Skeletal muscle satellite cell (primary cell): ENCODE results near the gene DDX23.

Experiments used
- H3K27me3 ChIP-seq: 2 replicates; pipeline ENCODE4 v1.7.0; 2013; ENCODE audit warnings: low read length; ENCODE audit not compliant: control insufficient read depth, insufficient read depth
- H3K36me3 ChIP-seq: 2 replicates; pipeline ENCODE4 v1.7.0; 2013; ENCODE audit warnings: mild to moderate bottlenecking, control low read depth, low read length; ENCODE audit not compliant: insufficient read depth
- H3K4me1 ChIP-seq: 2 replicates; pipeline ENCODE4 v1.7.0; 2013; ENCODE audit warnings: low read length; ENCODE audit not compliant: control insufficient read depth, insufficient read depth
- H3K4me2 ChIP-seq: 2 replicates; pipeline ENCODE4 v1.7.0; 2013; ENCODE audit warnings: mild to moderate bottlenecking, low read length
- H3K4me3 ChIP-seq: 2 replicates; pipeline ENCODE4 v1.7.0; 2013; ENCODE audit warnings: low read length
- H3K9ac ChIP-seq: 2 replicates; pipeline ENCODE4 v1.7.0; 2013; ENCODE audit warnings: mild to moderate bottlenecking, low read depth, low read length, moderate library complexity
- H3K9me3 ChIP-seq: replicated peaks from 2 replicates; pipeline ENCODE4 v1.7.0; 2013; ENCODE audit warnings: mild to moderate bottlenecking, control low read depth, low read length

Gene DDX23

DNA sequence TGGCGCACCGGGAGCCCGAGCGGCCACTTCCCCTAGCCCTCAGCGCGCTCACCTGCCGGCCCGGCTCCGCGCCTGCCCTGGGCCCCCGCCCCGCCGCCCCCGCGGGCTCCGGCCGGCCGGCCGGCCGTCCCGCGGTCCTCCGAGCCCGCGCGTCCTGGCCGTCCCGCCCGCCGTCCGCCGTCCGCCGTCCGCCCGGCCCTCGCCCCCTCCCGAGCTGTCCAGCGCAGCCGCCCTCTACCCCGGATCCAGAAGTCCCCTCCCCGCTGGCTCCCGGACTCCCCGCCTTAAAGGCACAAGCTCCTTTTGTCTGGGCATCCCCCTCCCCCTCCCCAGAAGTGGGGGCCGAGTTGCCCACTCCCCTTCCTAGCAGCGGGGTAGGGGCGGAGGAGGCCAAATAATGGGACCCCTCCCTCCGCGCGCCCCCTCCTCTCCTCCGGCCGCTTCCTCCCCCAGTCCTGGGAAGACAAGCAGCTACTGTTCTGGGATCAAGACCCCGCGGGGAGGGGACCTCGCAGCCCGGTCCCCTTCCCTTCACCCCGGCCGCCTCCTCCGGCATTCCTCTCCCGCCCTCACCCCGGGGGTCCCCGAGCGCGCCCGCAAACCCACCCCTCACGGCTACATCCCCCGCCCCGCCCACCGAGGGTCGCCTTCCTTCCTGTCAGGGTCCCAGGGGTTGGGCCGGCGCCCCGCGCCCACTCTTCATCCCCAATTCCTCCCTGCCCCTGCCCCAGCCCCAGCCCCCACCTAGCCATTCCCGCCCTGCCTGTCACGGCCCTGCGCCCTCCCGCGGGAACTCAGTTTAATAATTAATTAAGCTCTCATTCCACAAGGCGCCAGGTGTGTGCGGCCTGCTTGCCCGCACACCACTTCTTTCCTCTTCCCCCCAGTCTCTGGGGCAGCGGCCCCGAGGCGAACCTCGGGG is 62.8 kb downstream of the DDX23 start, which contains the start of gene ADCY6:
TSS of gene ADCY6 (minus strand) at position 236 of the 922 bp plus-strand sequence. CDS start 5,655 bp downstream, outside the sequence.
- Histone ChIP-seq H3K4me2 (peak within 1 kb of the TSS; percentile 95), H3K4me3 (peak within 1 kb of the TSS; percentile 99), H3K9me3 (no peaks in the 10 kb centered on the region), H3K4me1 (peaks cover 13% of the 10 kb centered on the region), H3K9ac (peak within 1 kb of the TSS; percentile 89), H3K27me3 (no peaks in the 10 kb centered on the region), H3K36me3 (no peaks in the 10 kb centered on the region)

DNA sequence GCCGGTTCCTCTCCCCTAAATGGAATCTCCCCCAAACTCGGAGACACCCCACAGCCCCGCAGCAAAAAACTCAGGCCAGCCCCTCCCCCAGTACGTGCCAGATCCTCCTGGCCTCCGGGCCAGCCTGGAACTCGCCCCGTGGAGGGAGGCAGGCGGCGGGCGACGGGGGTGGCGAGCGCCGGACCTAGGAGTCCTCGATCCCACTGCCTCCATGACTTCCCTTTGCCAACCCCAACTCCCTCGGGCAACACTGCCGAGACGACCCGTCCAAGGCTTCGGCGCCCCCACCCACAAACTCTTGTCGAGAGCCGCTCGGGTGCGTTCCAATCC is 63.5 kb downstream of the DDX23 start:
- Histone ChIP-seq H3K36me3 (no peaks in the 10 kb centered on the region), H3K4me3 (peak overlapping the region; percentile 99), H3K9ac (peak overlapping the region; percentile 89), H3K4me2 (peak overlapping the region; percentile 95), H3K9me3 (no peaks in the 10 kb centered on the region), H3K4me1 (peaks cover 13% of the 10 kb centered on the region), H3K27me3 (no peaks in the 10 kb centered on the region)

DNA sequence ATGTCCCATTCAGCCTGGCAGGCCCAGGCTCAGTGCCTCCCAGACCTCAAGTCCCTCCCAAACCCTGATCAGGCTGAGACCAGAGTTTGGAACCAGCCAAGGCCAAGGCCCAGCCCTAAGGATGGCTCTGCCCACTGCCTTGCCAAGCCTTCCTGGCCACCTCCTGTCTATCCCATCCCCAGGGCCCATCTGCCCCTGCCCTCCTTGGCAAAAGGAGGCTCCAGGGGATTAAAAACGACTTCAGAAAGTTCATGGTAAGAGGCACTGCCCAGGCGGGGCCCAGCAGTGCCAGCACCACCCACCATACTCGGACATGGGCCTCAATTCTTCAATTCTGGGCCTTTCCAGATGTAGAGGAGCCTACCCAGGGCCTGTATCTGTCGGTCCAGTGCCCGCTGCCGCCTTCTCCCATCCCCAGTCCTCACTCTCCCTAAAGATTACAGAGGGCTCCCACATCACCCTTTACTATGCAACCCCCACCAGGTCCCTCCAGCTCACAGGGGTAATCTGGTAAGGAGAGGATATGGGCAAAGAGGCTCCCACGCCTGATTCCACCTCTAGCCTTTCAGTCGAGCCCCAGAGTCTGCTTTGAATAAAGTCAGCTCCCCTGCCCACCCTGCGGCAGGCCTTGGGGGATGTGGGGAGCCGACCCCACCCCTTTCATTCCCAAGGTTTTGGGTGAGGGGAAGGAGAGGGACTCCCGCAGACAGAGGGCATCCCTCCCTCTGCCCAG is 64.0 kb downstream of the DDX23 start:
- Histone ChIP-seq H3K36me3 (no peaks in the 10 kb centered on the region), H3K4me2 (peak overlapping the region; percentile 95), H3K9me3 (no peaks in the 10 kb centered on the region), H3K4me1 (peaks cover 13% of the 10 kb centered on the region), H3K9ac (peak overlapping the region; percentile 89), H3K4me3 (peak overlapping the region; percentile 99), H3K27me3 (no peaks in the 10 kb centered on the region)

- H3K9ac ChIP-seq = peak overlapping the region; percentile 89
- H3K4me1 ChIP-seq = peaks cover 13% of the 10 kb centered on the region
- peak overlapping the region; percentile 99 for H3K4me3 ChIP-seq
- H3K36me3 ChIP-seq = no peaks in the 10 kb centered on the region
- no peaks in the 10 kb centered on the region for H3K27me3 ChIP-seq
- H3K9me3 ChIP-seq = no peaks in the 10 kb centered on the region
- H3K4me2 ChIP-seq = peak overlapping the region; percentile 95
Observed at GRCh38 chr12:48786591-48787544, 65.1 kb downstream of the DDX23 start.

DNA sequence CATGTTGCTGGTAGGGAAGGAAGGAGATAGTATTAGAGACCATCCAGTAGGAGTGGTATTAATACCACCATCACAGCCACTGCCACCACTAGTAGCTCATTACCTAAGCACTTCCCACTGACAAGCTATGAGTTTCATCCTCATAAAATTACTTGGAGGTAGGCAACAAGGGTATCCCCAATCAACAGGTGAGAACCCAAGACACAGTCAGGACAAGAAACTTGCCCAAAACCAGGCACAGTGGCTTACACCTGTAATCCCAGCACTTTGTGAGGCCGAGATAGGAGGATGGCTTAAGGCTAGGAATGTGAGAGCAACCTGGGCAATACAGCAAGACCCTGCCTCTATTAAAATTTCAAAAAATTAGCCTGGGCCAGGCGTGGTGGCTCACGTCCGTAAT is 68.5 kb downstream of the DDX23 start:
- H3K4me1 ChIP-seq = peaks cover 20% of the 10 kb centered on the region
- no peak overlapping the region for H3K4me3 ChIP-seq
- H3K27me3 ChIP-seq = no peaks in the 10 kb centered on the region
- no peak overlapping the region for H3K4me2 ChIP-seq
- no peaks in the 10 kb centered on the region for H3K9me3 ChIP-seq
- no peaks in the 10 kb centered on the region for H3K36me3 ChIP-seq
- no peak overlapping the region for H3K9ac ChIP-seq

DNA sequence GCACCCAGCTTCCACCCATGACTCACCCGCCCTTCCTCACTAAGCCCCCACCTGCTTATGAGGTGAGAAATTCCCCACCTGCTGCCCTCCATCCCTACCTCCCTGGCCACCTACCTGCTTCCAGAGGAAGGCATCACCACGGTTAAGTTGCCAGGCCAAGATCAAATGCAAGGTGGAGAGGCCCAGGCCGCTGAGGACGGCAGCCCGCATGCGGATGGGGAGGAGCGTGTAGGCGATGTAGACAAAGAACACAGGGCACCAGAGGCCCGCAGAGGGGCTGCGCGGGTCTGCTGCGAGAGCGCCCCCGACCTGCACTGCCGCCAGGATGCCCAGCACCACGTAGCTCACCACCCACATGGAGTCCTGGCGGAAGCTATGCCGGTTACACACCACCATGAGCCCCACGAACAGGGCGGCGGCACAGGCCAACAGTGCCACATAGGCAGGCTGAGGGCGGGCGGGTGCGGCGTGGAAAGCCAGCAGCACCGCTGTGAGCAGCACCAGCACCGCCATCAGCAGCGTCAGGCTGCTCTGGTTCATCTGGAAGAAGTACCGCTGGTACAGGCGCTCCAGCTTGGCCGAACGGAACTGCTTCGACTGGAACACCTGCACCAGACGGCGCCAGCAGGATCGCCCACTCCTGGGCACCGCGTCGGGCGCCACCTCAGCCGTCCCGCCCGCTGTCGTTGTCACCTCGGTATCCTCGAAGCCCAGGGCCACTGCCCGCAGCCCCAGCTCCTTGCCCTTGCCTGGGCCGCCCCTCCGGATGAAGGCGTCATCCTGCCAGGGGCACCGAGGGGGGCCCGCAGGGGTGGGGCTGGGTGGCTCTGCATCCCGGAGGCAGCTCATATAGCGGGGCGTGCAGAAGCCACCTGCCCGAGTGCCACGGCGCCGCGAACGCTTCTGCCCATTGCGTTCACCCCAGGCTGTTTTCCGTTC is 69.2 kb downstream of the DDX23 start:
- Histone ChIP-seq H3K9ac (no peak overlapping the region), H3K4me2 (no peak overlapping the region), H3K9me3 (no peaks in the 10 kb centered on the region), H3K4me1 (peaks cover 18% of the 10 kb centered on the region), H3K4me3 (no peak overlapping the region), H3K27me3 (no peaks in the 10 kb centered on the region), H3K36me3 (no peaks in the 10 kb centered on the region)

DNA sequence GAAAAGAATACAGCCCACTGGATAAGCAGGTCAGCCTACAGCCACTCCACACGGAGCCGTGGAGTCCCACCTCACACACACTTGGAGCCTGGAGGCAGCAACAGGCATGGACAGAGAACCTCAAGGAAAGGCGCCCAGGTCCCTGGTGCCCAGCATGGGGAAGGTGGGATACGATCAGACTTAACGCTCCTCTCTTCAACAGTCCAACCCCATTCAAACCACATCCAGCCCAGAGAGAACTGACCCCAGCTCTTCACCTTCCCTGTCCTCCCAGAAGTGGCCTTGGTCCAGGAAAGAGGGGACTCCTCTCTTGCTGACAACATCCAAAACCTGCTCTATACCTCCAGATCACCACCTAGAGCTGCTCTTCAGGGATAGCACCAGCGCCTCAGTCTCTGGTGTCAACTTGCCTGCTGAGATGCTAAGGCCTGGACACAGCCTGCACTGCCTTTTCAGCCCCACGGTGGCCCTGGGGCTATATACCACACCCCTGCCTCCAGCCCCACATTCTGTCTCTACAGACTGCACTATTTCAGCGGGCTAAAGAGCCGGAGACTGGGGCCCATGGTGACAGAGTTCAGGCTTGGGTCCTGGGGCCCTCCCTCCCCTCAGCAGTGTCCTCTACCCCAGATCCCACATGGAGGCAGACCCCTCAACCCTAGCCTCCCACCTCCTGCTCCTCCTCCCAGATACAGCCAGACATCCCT is 70.1 kb downstream of the DDX23 start:
- no peaks in the 10 kb centered on the region for H3K27me3 ChIP-seq
- H3K4me1 ChIP-seq = peaks cover 10% of the 10 kb centered on the region
- no peaks in the 10 kb centered on the region for H3K9me3 ChIP-seq
- no peak overlapping the region for H3K9ac ChIP-seq
- H3K36me3 ChIP-seq = peaks cover 6% of the 10 kb centered on the region
- no peak overlapping the region for H3K4me3 ChIP-seq
- no peak overlapping the region for H3K4me2 ChIP-seq

GRCh38 chr12:48780381-48781025 is 71.5 kb downstream of the DDX23 start:
- H3K36me3 ChIP-seq = peaks cover 12% of the 10 kb centered on the region

DNA sequence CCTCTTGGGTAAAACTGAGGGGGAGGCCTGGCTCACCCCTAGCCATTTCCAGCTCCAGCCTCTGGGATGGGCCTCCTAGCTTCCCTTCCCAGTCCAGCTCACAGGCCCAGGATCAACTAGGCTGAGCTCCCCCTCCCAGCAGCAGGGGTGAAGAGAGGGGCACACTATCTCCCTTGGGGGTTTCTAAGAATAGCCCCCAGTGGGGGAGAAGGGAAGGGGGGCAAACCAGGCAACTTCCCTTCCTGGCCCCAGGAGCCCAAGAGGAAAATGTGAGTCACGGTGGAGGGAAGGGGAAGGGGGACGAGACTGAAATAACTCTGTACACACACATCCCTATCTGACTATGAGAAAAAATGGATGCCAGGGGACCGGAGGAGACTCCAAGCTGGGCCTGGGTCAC is 72.1 kb downstream of the DDX23 start:
- no peaks in the 10 kb centered on the region for H3K27me3 ChIP-seq
- peaks cover 7% of the 10 kb centered on the region for H3K4me1 ChIP-seq
- no peaks in the 10 kb centered on the region for H3K9me3 ChIP-seq
- no peak overlapping the region for H3K4me2 ChIP-seq
- H3K4me3 ChIP-seq = no peak overlapping the region
- H3K9ac ChIP-seq = no peak overlapping the region
- peaks cover 18% of the 10 kb centered on the region for H3K36me3 ChIP-seq

More at GRCh38 chr12:48780381-48781025, 71.5 kb downstream of the DDX23 start:
- Histone ChIP-seq H3K9me3 (no peaks in the 10 kb centered on the region), H3K4me3 (no peak overlapping the region), H3K27me3 (no peaks in the 10 kb centered on the region), H3K4me2 (no peak overlapping the region), H3K9ac (no peak overlapping the region), H3K4me1 (peaks cover 7% of the 10 kb centered on the region)
